Common myeloid progenitor, CD34-positive (primary cell): ENCODE data around the gene FAM13A.

ENCODE experiments used
- CTCF ChIA-PET: fragments of 350-600 bp; sonication (Branson Sonifier 250); formaldehyde crosslinking; loops from one replicate; lab custom pipeline; 2021; ENCODE audit warnings: antibody characterized with exemption; lab: Charles Lee
- POLR2A ChIA-PET: fragments of 350-600 bp; sonication (Branson Sonifier 250); formaldehyde crosslinking; loops from one replicate; lab custom pipeline; 2021; ENCODE audit warnings: antibody characterized with exemption; lab: Charles Lee
- DNase-seq, 3 donors: peaks; one replicate each; pipeline versions ENCODE4 v3.0.0 to v3.0.0-alpha.2; 2013
- H3K27ac ChIP-seq, 2 experiments: 1 replicate in 1 of 2; 2 replicates in 1 of 2; pipeline ENCODE4 v1.7.0; 2013; ENCODE audit warnings: inconsistent platforms in 2 of 2, low read length in 2 of 2, mild to moderate bottlenecking in 2 of 2, low read depth in 1 of 2, moderate library complexity in 1 of 2; ENCODE audit not compliant: severe bottlenecking in 2 of 2, insufficient read depth in 1 of 2, poor library complexity in 1 of 2
- H3K27me3 ChIP-seq, 5 experiments: replicated peaks in 2 of 5; 1 replicate in 3 of 5; 2 replicates in 2 of 5; pipeline versions ENCODE4 v1.6.1 to v1.7.0; 2013; ENCODE audit warnings: low read length in 4 of 5, mild to moderate bottlenecking in 2 of 5, moderate library complexity in 2 of 5, inconsistent platforms in 1 of 5; ENCODE audit not compliant: insufficient read depth in 5 of 5, control insufficient read depth in 4 of 5
- H3K36me3 ChIP-seq, 4 experiments: 1 replicate in 2 of 4; 2 replicates in 2 of 4; pipeline versions ENCODE4 v1.6.1 to v1.7.0; 2013; ENCODE audit warnings: low read length in 3 of 4, control low read depth in 1 of 4, mild to moderate bottlenecking in 1 of 4; ENCODE audit not compliant: control insufficient read depth in 4 of 4, insufficient read depth in 4 of 4
- H3K4me1 ChIP-seq, 4 experiments: 1 replicate in 3 of 4; 2 replicates in 1 of 4; pipeline versions ENCODE4 v1.6.1 to v1.7.1; 2013; ENCODE audit warnings: low read length in 3 of 4, mild to moderate bottlenecking in 3 of 4, control low read depth in 1 of 4, inconsistent platforms in 1 of 4, moderate library complexity in 1 of 4; ENCODE audit not compliant: control insufficient read depth in 4 of 4, insufficient read depth in 4 of 4; ENCODE audit errors: control extremely low read depth in 1 of 4
- H3K4me3 ChIP-seq, 7 experiments: 1 replicate in 4 of 7; 2 replicates in 3 of 7; pipeline versions ENCODE4 v1.5.1 to v1.7.0; 2013; ENCODE audit warnings: mild to moderate bottlenecking in 7 of 7, low read length in 6 of 7, moderate library complexity in 6 of 7, inconsistent platforms in 2 of 7, low read depth in 2 of 7, control low read depth in 1 of 7; ENCODE audit not compliant: insufficient read depth in 4 of 7, control insufficient read depth in 1 of 7; ENCODE audit errors: extremely low read depth in 1 of 7
- H3K9me3 ChIP-seq, 5 experiments: 1 replicate in 4 of 5; 2 replicates in 1 of 5; pipeline versions ENCODE4 v1.6.1 to v1.7.1; 2013; ENCODE audit warnings: low read length in 4 of 5, mild to moderate bottlenecking in 2 of 5, inconsistent platforms in 1 of 5, low read depth in 1 of 5, moderate library complexity in 1 of 5; ENCODE audit not compliant: control insufficient read depth in 4 of 5, insufficient read depth in 2 of 5; ENCODE audit errors: control extremely low read depth in 1 of 5
- WGBS: methylation state at CpG from one replicate; pipeline ENCODE4 v1.1.5; 2013; ENCODE audit not compliant: insufficient coverage; 5-methylcytosine and 5-hydroxymethylcytosine counted together

FAM13A gene

GRCh38 chr4:88755454-88755853, 301.5 kb downstream of the FAM13A start:
- H3K27me3 ChIP-seq, result no peaks in the 10 kb centered on the region
- H3K36me3 ChIP-seq, result peaks cover 2 to 23% (median 11%) of the 10 kb centered on the region in 4 experiments
- no peak for DNase-seq
- ChIA-PET CTCF (interaction anchor here (1.2 to 1.6 kb wide), 2 partner anchors 8 to 38 kb away, joined by 3 to 5 read pairs; no protein-coding TSS in a partner anchor), POLR2A (interaction anchor here (1.5 kb wide), 1 partner anchor 11 kb away, joined by 3 read pairs; no protein-coding TSS in a partner anchor)
- no peak overlapping the region for H3K4me3 ChIP-seq
- H3K9me3 ChIP-seq, result no peaks in the 10 kb centered on the region
- no peaks in the 10 kb centered on the region for H3K4me1 ChIP-seq
- 100% methylated on average over 1 of the region's 1 CpG for WGBS
- H3K27ac ChIP-seq, result no peak overlapping the region

DNA sequence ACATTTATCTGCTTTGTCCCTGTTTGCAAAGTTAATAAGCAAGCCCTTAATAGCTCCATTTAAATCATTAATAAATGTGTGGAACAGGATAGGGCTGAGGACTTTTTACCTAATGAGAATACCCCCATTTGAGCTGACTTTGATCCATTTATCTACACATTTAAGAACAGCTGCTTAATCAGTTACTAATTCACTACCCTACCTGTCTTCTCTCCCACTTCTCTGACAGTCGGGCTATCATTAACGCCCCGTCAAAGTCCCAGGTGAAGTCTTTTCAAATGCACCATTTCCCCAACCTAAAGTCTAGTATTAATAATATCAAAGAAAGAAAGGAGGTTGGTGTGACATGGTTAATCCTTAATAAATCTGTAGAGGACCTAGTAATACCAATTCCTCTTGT, 302.2 kb downstream of the FAM13A start:
- H3K4me3 ChIP-seq, result no peak overlapping the region
- ChIA-PET POLR2A (interaction anchor here (0.8 kb wide), 1 partner anchor 8 kb away, joined by 4 read pairs; no protein-coding TSS in a partner anchor), CTCF (interaction anchor here (1.2 to 1.6 kb wide), 2 partner anchors 9 to 37 kb away, joined by 3 to 5 read pairs; no protein-coding TSS in a partner anchor)
- no peaks in the 10 kb centered on the region for H3K27me3 ChIP-seq
- no peaks in the 10 kb centered on the region for H3K4me1 ChIP-seq
- peaks cover 8 to 29% (median 15%) of the 10 kb centered on the region in 4 experiments for H3K36me3 ChIP-seq
- no peaks in the 10 kb centered on the region for H3K9me3 ChIP-seq
- no peak overlapping the region for H3K27ac ChIP-seq
- no peak for DNase-seq
- no CpG with 5 or more reads among the region's 3 CpGs for WGBS

GRCh38 chr4:88753658-88754571, 303.1 kb downstream of the FAM13A start:
- POLR2A ChIA-PET, result interaction anchor here (0.8 kb wide), 1 partner anchor 9 kb away, joined by 4 read pairs; no protein-coding TSS in a partner anchor
- DNase-seq, result no peak
- CTCF ChIA-PET, result interaction anchor here (1.2 to 1.6 kb wide), 2 partner anchors 10 to 37 kb away, joined by 3 to 5 read pairs; no protein-coding TSS in a partner anchor
- no peaks in the 10 kb centered on the region for H3K27me3 ChIP-seq
- H3K27ac ChIP-seq, result no peak overlapping the region
- H3K36me3 ChIP-seq, result peaks cover 10 to 33% (median 17%) of the 10 kb centered on the region in 4 experiments
- H3K4me1 ChIP-seq, result no peaks in the 10 kb centered on the region
- H3K4me3 ChIP-seq, result no peak overlapping the region
- 90% methylated on average over 3 of the region's 7 CpGs for WGBS
- no peaks in the 10 kb centered on the region for H3K9me3 ChIP-seq

GRCh38 chr4:88752754-88753153, 304.2 kb downstream of the FAM13A start:
- H3K27me3 ChIP-seq, result no peaks in the 10 kb centered on the region
- ChIA-PET CTCF (interaction anchor here (0.9 kb wide), 1 partner anchor 42 kb away, joined by 3 read pairs; no protein-coding TSS in a partner anchor), POLR2A (interaction anchor here (0.6 kb wide), 1 partner anchor 15 kb away, joined by 3 read pairs; no protein-coding TSS in a partner anchor)
- no peak overlapping the region for H3K4me3 ChIP-seq
- WGBS, result no CpG with 5 or more reads among the region's 2 CpGs
- no peak overlapping the region for H3K27ac ChIP-seq
- H3K36me3 ChIP-seq, result peaks cover 16 to 32% (median 21%) of the 10 kb centered on the region in 4 experiments
- no peaks in the 10 kb centered on the region for H3K4me1 ChIP-seq
- DNase-seq, result no peak
- no peaks in the 10 kb centered on the region for H3K9me3 ChIP-seq

- POLR2A ChIA-PET, result interaction anchor here (0.6 kb wide), 1 partner anchor 196 kb away, joined by 7 read pairs; no protein-coding TSS in a partner anchor
- Histone ChIP-seq H3K27ac (no peak overlapping the region), H3K36me3 (peaks cover 19 to 35% (median 26%) of the 10 kb centered on the region in 4 experiments), H3K27me3 (no peaks in the 10 kb centered on the region), H3K4me3 (no peak overlapping the region), H3K4me1 (no peaks in the 10 kb centered on the region), H3K9me3 (no peaks in the 10 kb centered on the region)
- WGBS, result 83% methylated on average over 2 of the region's 4 CpGs
- CTCF ChIA-PET, result no interaction called here
- no peak for DNase-seq
These were observed 304.9 kb downstream of the FAM13A start for GRCh38 chr4:88752076-88752463.

DNA sequence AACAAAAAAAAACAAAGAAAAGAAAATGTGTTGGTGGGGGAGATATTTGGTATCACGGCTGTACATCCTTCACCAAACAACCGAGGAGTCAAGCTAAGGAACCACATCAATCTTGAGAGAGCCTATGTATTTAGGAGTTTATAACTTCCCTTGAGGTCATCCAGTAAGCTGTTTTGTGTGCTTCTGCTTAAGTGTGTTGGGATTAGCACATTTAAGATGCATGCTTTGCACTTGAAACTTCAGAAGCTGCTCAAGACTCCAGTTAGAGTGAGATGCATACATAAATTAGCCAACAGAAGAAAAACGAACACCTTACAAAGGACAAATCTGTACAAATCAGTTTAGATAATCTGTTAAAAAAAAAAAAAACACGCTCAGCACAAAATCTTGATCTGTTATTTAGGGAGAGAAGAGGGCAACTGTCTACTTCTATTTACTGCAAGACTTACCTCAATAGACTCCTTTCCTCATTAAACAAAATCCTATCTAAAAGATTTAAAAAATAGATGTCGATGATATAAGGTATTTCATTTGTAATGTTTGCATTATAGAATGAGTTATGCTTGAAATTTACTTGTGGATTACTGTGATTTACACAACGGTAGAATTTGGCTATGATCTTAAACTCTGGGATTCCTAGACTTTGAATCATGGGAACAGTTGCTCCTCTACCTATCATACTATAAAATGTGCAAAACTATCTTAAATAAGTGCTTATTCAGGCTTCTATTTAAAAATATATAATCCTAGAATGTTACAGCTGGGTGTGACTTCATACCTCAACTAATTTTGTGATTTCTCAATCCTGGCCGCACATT, 305.5 kb downstream of the FAM13A start:
- ChIA-PET POLR2A (interaction anchor here (0.6 kb wide), 1 partner anchor 195 kb away, joined by 7 read pairs; no protein-coding TSS in a partner anchor), CTCF (interaction anchor here (0.8 kb wide), 1 partner anchor 16 kb away, joined by 3 read pairs; no protein-coding TSS in a partner anchor)
- Histone ChIP-seq H3K27me3 (no peaks in the 10 kb centered on the region), H3K4me1 (no peaks in the 10 kb centered on the region), H3K9me3 (no peaks in the 10 kb centered on the region), H3K27ac (no peak overlapping the region), H3K36me3 (peaks cover 20 to 39% (median 29%) of the 10 kb centered on the region in 4 experiments), H3K4me3 (no peak overlapping the region)
- DNase-seq, result no peak
- 100% methylated on average over 1 of the region's 7 CpGs for WGBS
